ENCODE measurements around the gene TANK.

The TANK gene

GRCh38 chr2:161134547-161135518 lies 25.4 kb upstream of the TANK start:
- no peak for FAIRE-seq

- no peak for FAIRE-seq
Observed at GRCh38 chr2:161135951-161136593, 24.2 kb upstream of the TANK start.

GRCh38 chr2:161136696-161137324 lies 23.4 kb upstream of the TANK start:
- no peak for FAIRE-seq

- no peak for FAIRE-seq
Observed at GRCh38 chr2:161138429-161138828, 21.8 kb upstream of the TANK start.

GRCh38 chr2:161139098-161139987 lies 20.9 kb upstream of the TANK start:
- FAIRE-seq, result no peak

- FAIRE-seq, result no peak
Observed at GRCh38 chr2:161141033-161141432, 19.2 kb upstream of the TANK start.

- no peak for FAIRE-seq
Observed at GRCh38 chr2:161146209-161146775, 13.9 kb upstream of the TANK start.

GRCh38 chr2:161146996-161147395 lies 13.2 kb upstream of the TANK start:
- FAIRE-seq, result no peak

GRCh38 chr2:161147856-161148255 lies 12.4 kb upstream of the TANK start:
- FAIRE-seq, result no peak

- no peak for FAIRE-seq
Observed at GRCh38 chr2:161150704-161151103, 9.5 kb upstream of the TANK start.

GRCh38 chr2:161152302-161152701 lies 7.9 kb upstream of the TANK start:
- no peak for FAIRE-seq

- no peak for FAIRE-seq
Observed at GRCh38 chr2:161158882-161159281, 1.3 kb upstream of the TANK start.

GRCh38 chr2:161159456-161160225 lies 587 bp upstream of the TANK start:
- no peak for FAIRE-seq

- FAIRE-seq, result no peak
Observed at GRCh38 chr2:161161074-161161706, 962 bp downstream of the TANK start.

- FAIRE-seq, result no peak
Observed at GRCh38 chr2:161163440-161163839, 3.2 kb downstream of the TANK start.

- FAIRE-seq, result no peak
Observed at GRCh38 chr2:161164161-161164560, 3.9 kb downstream of the TANK start.

GRCh38 chr2:161165266-161165665 lies 5.0 kb downstream of the TANK start:
- no peak for FAIRE-seq

- FAIRE-seq, result no peak
Observed at GRCh38 chr2:161165811-161166210, 5.6 kb downstream of the TANK start.

GRCh38 chr2:161166538-161167409 lies 6.5 kb downstream of the TANK start:
- FAIRE-seq, result no peak

GRCh38 chr2:161169335-161169734 lies 9.1 kb downstream of the TANK start:
- FAIRE-seq, result no peak

Data from A204.1 (cell line).